Erythroblast (primary cell): Measurements from ENCODE around the gene STK36.

Experiments used
- GATA1 ChIP-seq: IDR thresholded peaks from 2 replicates; pipeline ENCODE4 v1.6.1; 2011; ENCODE audit warnings: low read depth, mild to moderate bottlenecking, control low read depth, low read length, moderate library complexity
- POLR2A ChIP-seq: IDR thresholded peaks from 2 replicates; pipeline ENCODE4 v1.6.1; 2011; ENCODE audit warnings: mild to moderate bottlenecking, low read length

- no peak for TF ChIP-seq POLR2A
- TF ChIP-seq GATA1 = no peak
Observed at GRCh38 chr2:218717262-218717661, 45.4 kb downstream of the STK36 start.
